Stimulated activated CD4-positive, alpha-beta T cell treated with anti-CD3 and anti-CD28 coated beads, Interleukin-1b, Interleukin-23, amount 100 ng/mL, for 24 hours (primary cell): Measurements from ENCODE around the gene MIDN.

Experiments
- DNase-seq, 4 experiments: peaks; one replicate each; pipeline ENCODE4 v3.0.0-alpha.2; 2020; ENCODE audit warnings: low read depth in 4 of 4, low spot score in 1 of 4

The MIDN gene

DNA sequence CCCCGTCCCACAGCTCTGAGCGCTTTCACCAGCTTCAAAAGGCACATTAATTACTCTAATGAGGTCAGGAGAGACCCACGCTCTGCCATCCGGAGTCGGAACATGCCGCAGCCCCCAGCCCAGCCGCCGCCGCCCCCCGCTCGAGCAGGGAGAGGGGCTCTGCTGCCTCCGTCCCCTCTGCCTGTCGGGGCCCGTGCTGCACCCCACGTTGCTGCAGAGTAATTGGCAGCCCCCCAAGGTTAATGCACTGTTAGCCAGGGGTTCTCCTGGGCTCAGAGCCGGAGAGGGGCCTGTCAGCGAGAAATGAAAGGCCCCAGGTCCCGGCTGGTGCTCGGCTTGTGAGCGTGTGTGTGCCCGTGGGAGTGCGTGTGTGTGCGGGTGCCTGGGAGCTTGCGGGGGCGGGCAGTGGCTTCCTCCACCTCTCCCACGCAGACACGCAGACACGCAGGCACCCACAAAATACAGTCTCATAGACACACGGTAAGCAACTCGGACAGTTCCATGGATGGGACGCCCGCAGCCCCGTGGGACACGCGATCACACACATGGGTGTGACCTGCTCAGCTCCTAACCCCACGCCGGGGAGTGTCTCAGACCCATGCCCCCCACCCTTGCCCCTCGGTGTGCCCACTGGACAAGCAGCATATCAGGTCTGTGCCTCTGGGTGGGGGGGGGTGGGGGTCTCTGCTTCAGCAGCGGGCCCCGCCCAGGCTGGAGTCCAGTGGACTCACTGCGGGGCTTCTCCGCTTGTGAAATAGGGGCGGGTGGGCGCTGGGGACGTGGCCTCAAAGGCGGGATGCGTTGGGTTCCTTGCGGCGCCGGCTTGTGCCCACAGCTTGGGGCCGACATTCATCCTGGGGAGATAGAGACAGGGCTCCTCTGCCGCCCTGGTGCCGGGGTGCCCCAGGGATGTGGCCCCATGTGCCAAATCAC is 32.5 kb downstream of the MIDN start:
- no peak for DNase-seq

- DNase-seq = no peak
These were observed 33.3 kb downstream of the MIDN start for GRCh38 chr19:1281569-1282287.

DNA sequence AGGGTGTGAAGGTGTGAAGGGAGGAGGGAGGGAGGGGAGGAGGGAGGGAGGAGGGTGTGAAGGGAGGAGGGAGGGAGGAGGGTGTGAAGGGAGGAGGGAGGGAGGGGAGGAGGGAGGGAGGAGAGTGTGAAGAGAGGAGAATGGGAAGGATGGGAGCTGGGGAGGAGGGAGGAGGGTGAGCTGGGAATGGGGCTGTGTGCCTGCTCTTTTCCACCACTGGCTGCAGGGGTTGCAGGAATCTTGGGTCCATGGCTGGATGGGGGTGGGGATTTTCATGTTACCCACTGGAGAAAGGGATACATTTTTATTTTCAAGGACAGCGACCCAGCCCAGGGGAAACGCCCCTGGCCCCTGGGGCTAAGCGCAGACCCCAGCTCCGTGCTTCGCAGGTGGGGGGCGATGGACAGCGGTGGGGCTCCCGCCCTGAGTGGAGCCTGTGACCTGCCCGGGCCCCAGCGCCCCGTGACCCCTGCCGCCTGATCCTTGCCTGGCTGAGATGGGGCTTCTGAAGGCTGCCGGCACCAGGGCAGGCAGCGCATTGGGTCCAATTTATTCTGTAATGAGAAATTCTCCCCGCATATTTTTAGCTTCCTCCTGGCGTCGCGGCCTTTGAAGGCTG is 34.3 kb downstream of the MIDN start:
- DNase-seq = no peak

DNA sequence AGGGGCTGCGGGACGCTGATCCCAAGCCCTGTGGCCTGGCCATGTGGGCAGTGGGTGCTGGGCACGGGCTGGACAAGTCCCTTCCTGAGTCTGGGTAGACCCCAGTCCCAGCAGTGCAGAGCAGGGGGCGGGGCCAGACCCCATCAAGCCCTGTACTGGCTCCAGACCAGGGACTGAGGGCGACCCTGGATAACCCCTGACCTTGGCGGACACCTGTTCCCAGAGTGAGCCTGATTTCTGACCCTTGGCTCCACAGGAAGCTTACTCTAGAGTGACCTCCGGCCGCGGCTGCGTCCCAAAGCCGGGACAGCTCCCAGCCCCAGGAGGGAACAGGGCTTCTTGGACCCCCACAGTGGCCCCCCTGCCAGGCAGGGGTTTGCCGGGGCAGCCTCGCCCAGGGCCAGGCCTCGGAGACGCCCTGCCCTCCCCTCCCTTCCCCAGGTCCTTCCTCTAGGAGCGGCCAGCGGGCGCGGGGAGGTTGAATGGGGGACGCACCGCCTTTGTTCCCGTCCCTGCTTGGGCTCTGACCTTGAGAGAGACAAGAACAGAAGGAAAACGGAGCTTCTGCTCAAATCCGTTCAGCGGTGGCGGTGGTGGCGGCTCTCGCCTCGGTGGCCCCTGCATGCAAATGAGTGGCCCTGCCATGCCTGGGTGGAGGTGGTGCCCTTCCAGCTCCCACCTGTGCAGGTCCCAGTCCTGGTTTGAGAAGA is 35.0 kb downstream of the MIDN start:
- DNase-seq = no peak

DNA sequence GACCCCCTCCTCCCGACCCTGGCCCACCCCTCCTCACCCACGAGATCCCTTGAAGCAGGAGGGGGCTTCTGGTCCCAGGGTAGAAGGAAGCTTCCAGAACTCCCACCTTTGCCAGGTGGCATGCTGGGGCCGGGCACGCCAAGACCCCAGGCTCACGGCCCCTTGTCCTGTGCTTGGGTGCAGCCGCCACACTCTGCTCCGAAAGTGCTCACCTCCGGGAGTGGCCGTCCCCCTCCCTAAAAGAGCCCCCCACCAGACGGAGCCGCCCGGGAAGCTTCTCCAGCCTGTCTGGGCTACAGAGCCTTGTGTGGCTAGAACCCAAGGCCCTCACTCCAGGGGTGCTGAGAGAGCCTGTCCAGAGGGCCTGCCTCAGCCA is 35.5 kb downstream of the MIDN start:
- no peak for DNase-seq

GRCh38 chr19:1284293-1284978 is 36.1 kb downstream of the MIDN start:
- DNase-seq = no peak

GRCh38 chr19:1284979-1285736 is 36.8 kb downstream of the MIDN start:
- no peak for DNase-seq

GRCh38 chr19:1285737-1286360 is 37.5 kb downstream of the MIDN start, which contains the start of gene EFNA2:
Gene EFNA2 (plus strand): TSS chr19:1285873. CDS start chr19:1286169, 296 bp downstream.
- no peak for DNase-seq

- DNase-seq = no peak
These were observed 38.3 kb downstream of the MIDN start for GRCh38 chr19:1286487-1287353.

- DNase-seq = no peak
These were observed 39.2 kb downstream of the MIDN start for GRCh38 chr19:1287354-1288225.

GRCh38 chr19:1288226-1288612 is 39.8 kb downstream of the MIDN start:
- no peak for DNase-seq

- DNase-seq = no peak
These were observed 40.7 kb downstream of the MIDN start for GRCh38 chr19:1288833-1289685.

DNA sequence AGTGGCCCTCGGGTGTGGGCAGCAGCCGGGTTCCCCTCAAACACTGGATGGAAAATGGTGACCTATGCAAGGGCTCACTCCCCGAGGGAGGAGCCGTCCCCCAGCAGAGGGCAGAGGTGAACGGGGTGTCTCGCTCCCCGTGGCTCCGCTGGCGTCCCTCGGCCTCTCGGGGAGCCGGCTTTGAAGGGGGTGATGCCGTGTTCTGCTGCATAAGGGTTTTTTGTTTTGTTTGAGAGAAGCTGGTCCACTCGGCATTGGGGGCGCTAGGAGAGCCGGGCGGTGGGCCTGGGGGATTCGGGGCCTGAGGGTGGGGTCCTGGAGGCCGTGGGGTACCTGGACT is 41.3 kb downstream of the MIDN start:
- no peak for DNase-seq

GRCh38 chr19:1290196-1290702 is 41.9 kb downstream of the MIDN start:
- no peak for DNase-seq

DNA sequence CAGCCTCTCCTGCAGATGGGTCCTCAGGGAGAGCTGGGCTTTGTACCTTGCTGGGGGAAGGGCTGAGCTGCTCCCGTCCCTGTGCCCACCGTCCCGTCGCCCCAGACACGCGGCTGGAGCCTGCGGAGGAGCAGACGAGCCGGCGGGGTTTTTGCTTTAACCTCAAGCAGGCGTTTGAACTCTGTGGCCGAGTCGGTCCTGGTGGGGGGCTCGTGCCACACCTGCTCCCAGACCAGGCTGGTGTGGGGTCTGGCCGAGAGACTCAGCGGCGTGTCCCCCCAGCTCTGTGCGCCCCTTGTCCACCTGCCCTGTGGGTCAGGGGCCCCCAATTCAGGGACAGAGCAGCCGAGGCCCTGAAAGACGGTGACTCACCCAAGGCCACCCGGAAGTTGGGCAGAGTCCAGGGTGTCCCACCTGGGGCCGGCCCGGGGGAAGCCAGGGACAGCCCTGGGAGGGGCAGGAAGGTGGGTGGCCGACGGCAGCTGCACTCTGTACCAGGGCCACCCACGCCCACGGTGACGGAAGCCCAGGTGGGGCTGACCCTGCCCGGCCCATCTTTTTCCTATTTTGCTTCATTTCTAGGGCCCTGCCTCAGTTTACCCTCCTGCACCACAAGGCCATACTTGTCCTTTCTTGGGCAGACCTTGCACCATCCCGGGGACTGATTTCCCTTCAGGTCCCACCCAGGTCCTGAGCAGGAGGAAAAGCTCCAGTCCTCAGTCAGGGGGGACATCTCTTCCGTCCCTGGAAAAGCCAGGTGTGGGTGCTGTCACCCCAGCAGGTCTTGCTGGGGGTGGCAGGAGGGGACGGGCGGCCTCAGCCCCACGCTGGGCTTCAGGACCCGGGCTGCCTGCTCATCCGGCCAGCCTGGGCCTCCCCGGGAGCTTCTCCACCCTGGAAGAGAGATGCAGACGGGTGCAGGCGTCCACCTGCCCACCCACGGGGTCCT is 42.6 kb downstream of the MIDN start:
- no peak for DNase-seq
